Tibial nerve (tissue), 4 donors: ENCODE data around the gene MFSD11. TPM values are rescaled to one million over a fixed set of nuclear protein-coding genes. Genes with fewer than 3 reads are reported as not detected.

Experiments
- DNase-seq, 2 donors: peaks; one replicate each; pipeline ENCODE4 v3.0.0-alpha.2; 2019; ENCODE audit warnings: low spot score in 2 of 2
- H3K27ac ChIP-seq, 4 donors: fragments of 200-600 bp; sonication (generic) in 3 of 4; one replicate each; pipeline ENCODE4 v1.5.1; 2017 to 2019; ENCODE audit warnings: mild to moderate bottlenecking in 1 of 4
- H3K27me3 ChIP-seq, 2 donors: fragments of 200-600 bp; sonication (generic) in 1 of 2; one replicate each; pipeline versions ENCODE4 v1.5.1 to v1.6.0; 2017 to 2019
- H3K36me3 ChIP-seq, 3 donors: fragments of 200-600 bp; sonication (generic); one replicate each; pipeline ENCODE4 v1.5.1; 2018 to 2019
- H3K4me1 ChIP-seq, 4 donors: fragments of 200-600 bp; sonication (generic) in 3 of 4; one replicate each; pipeline ENCODE4 v1.5.1; 2017 to 2019
- H3K4me3 ChIP-seq, 4 donors: fragments of 200-600 bp; sonication (generic) in 3 of 4; one replicate each; pipeline ENCODE4 v1.5.1; 2017 to 2019; ENCODE audit warnings: mild to moderate bottlenecking in 1 of 4, moderate library complexity in 1 of 4
- H3K9me3 ChIP-seq, 4 donors: fragments of 200-600 bp; sonication (generic) in 3 of 4; one replicate each; pipeline ENCODE4 v1.5.1; 2017 to 2019
- CTCF ChIP-seq, 5 experiments: fragments of 200-600 bp in 3 of 5; fragments of 450-650 bp in 2 of 5; sonication (generic) in 3 of 5; IDR thresholded peaks; one replicate each; pipeline ENCODE4 v1.5.1; 2016 to 2019; ENCODE audit warnings: antibody characterized with exemption in 5 of 5, mild to moderate bottlenecking in 3 of 5, moderate library complexity in 2 of 5
- EP300 ChIP-seq, 2 donors: sonication (generic); formaldehyde crosslinking; IDR thresholded peaks; one replicate each; pipeline ENCODE4 v1.6.1; 2017; ENCODE audit warnings: antibody characterized with exemption in 2 of 2, mild to moderate bottlenecking in 1 of 2
- POLR2A ChIP-seq, 2 donors: fragments of 450-650 bp; IDR thresholded peaks; one replicate each; pipeline ENCODE4 v1.6.1; 2017; ENCODE audit warnings: antibody characterized with exemption in 2 of 2, mild to moderate bottlenecking in 2 of 2, moderate library complexity in 2 of 2
- WGBS, 2 donors: methylation state at CpG; one replicate each; pipeline ENCODE4 v1.1.5; 2018; 5-methylcytosine and 5-hydroxymethylcytosine counted together
- total RNA-seq, 4 donors: library from RNA; depleted of rRNA; stranded (reverse); fragments of >200 nt; gene quantifications; one replicate each; pipeline ENCODE4 v1.1.0, GENCODE V29; 2016

Gene MFSD11
- total RNA-seq, 4 donors from 2014 or later: 25.8 to 61.0 (median 37.1) TPM

GRCh38 chr17:76714336-76714735, 23.6 kb upstream of the MFSD11 start:
- Histone ChIP-seq H3K4me3 (no peak overlapping the region), H3K4me1 (peaks cover 0 to 50% (median 18%) of the 10 kb centered on the region in 4 donors), H3K27me3 (no peaks in the 10 kb centered on the region), H3K27ac (peak overlapping the region in 2 of 4 donors; percentile 34 to 61), H3K9me3 (no peaks in the 10 kb centered on the region), H3K36me3 (peaks cover 6 to 62% (median 14%) of the 10 kb centered on the region in 3 donors)
- 65 to 72% methylated on average over 5 of the region's 5 CpGs for WGBS, 2 donors
- TF ChIP-seq POLR2A (IDR thresholded peaks at IDR 0.05) (no peak), EP300 (IDR thresholded peaks at IDR 0.05) (no peak), CTCF (IDR thresholded peaks at IDR 0.05) (no peak)
- no peak for DNase-seq

GRCh38 chr17:76714822-76715495, 23.0 kb upstream of the MFSD11 start:
- 19 to 20% methylated on average over 4 of the region's 4 CpGs for WGBS, 2 donors
- H3K9me3 ChIP-seq: no peaks in the 10 kb centered on the region
- peaks cover 12 to 68% (median 21%) of the 10 kb centered on the region in 3 donors for H3K36me3 ChIP-seq
- peak in 1 of 2 donors; percentile 33 for TF ChIP-seq EP300 (IDR thresholded peaks at IDR 0.05)
- TF ChIP-seq CTCF (IDR thresholded peaks at IDR 0.05): peak; percentile 76 to 88 (median 78)
- no peak for TF ChIP-seq POLR2A (IDR thresholded peaks at IDR 0.05)
- no peak overlapping the region for H3K4me3 ChIP-seq
- peak overlapping the region in 3 of 4 donors; percentile 55 to 61 (median 55) for H3K27ac ChIP-seq
- no peaks in the 10 kb centered on the region for H3K27me3 ChIP-seq
- DNase-seq: peak; percentile 78 to 89
- H3K4me1 ChIP-seq: peaks cover 0 to 45% (median 17%) of the 10 kb centered on the region in 4 donors

- Histone ChIP-seq H3K9me3 (no peaks in the 10 kb centered on the region), H3K27ac (peak overlapping the region in 3 of 4 donors; percentile 15 to 76 (median 61)), H3K27me3 (no peaks in the 10 kb centered on the region), H3K4me1 (peaks cover 0 to 45% (median 17%) of the 10 kb centered on the region in 4 donors), H3K36me3 (peaks cover 14 to 73% (median 26%) of the 10 kb centered on the region in 3 donors), H3K4me3 (no peak overlapping the region)
- DNase-seq: no peak
- no peak for TF ChIP-seq POLR2A (IDR thresholded peaks at IDR 0.05)
- no peak for TF ChIP-seq EP300 (IDR thresholded peaks at IDR 0.05)
- WGBS, 2 donors: 94 to 96% methylated on average over 2 of the region's 2 CpGs
Measured at GRCh38 chr17:76715496-76715830, 22.5 kb upstream of the MFSD11 start.

- H3K27ac ChIP-seq: peak overlapping the region in 3 of 4 donors; percentile 61 to 76 (median 63)
- H3K27me3 ChIP-seq: no peaks in the 10 kb centered on the region
- 64 to 68% methylated on average over 13 of the region's 13 CpGs for WGBS, 2 donors
- DNase-seq: peak; percentile 17 to 53
- no peak overlapping the region for H3K4me3 ChIP-seq
- peaks cover 0 to 44% (median 14%) of the 10 kb centered on the region in 4 donors for H3K4me1 ChIP-seq
- H3K9me3 ChIP-seq: no peaks in the 10 kb centered on the region
- peaks cover 14 to 82% (median 32%) of the 10 kb centered on the region in 3 donors for H3K36me3 ChIP-seq
- peak in 1 of 2 donors; percentile 77 for TF ChIP-seq EP300 (IDR thresholded peaks at IDR 0.05)
- no peak for TF ChIP-seq CTCF (IDR thresholded peaks at IDR 0.05)
- no peak for TF ChIP-seq POLR2A (IDR thresholded peaks at IDR 0.05)
Measured at GRCh38 chr17:76716146-76716838, 21.6 kb upstream of the MFSD11 start.

- 66 to 76% methylated on average over 6 of the region's 6 CpGs for WGBS, 2 donors
- TF ChIP-seq EP300 (IDR thresholded peaks at IDR 0.05) (no peak), CTCF (IDR thresholded peaks at IDR 0.05) (no peak), POLR2A (IDR thresholded peaks at IDR 0.05) (no peak)
- Histone ChIP-seq H3K27ac (peak overlapping the region in 3 of 4 donors; percentile 61 to 76 (median 63)), H3K4me3 (no peak overlapping the region), H3K9me3 (no peaks in the 10 kb centered on the region), H3K4me1 (peaks cover 0 to 40% (median 12%) of the 10 kb centered on the region in 4 donors), H3K27me3 (no peaks in the 10 kb centered on the region), H3K36me3 (peaks cover 14 to 87% (median 37%) of the 10 kb centered on the region in 3 donors)
- DNase-seq: peak in 1 of 2 donors; percentile 8
Measured at GRCh38 chr17:76716839-76717215, 21.1 kb upstream of the MFSD11 start.
